Activated T-helper 17 cell treated with anti-CD3 and anti-CD28 coated beads, Interleukin-2, amount 50 U/mL, for 72 hours (primary cell): ENCODE results near the gene TFF1. TPM values are rescaled to one million over a fixed set of nuclear protein-coding genes. Genes with fewer than 3 reads are reported as not detected.
A peak's percentile ranks its signal among the peaks of the same experiment; 100 is the strongest.

Experiments used
- ATAC-seq: fragments of 150-1000 bp; cut with Tn5 transposase; replicated peaks from 2 replicates; pipeline ENCODE4 v1.10.0; 2021; ENCODE audit warnings: mild to moderate bottlenecking, moderate library complexity
- H3K27ac Mint-ChIP-seq: one replicate; pipeline ENCODE4 v1.8.0; 2022; ENCODE audit warnings: mixed read lengths
- H3K27me3 Mint-ChIP-seq: one replicate; pipeline ENCODE4 v1.8.0; 2022; ENCODE audit warnings: mixed read lengths
- H3K36me3 Mint-ChIP-seq: one replicate; pipeline ENCODE4 v1.8.0; 2022; ENCODE audit warnings: low read depth, mild to moderate bottlenecking, mixed read lengths
- H3K4me1 Mint-ChIP-seq: one replicate; pipeline ENCODE4 v1.8.0; 2022; ENCODE audit warnings: mixed read lengths
- H3K4me3 Mint-ChIP-seq: one replicate; pipeline ENCODE4 v1.8.0; 2022; ENCODE audit warnings: mild to moderate bottlenecking, mixed read lengths
- H3K9me3 Mint-ChIP-seq: one replicate; pipeline ENCODE4 v1.8.0; 2022; ENCODE audit warnings: mixed read lengths
- total RNA-seq, 2 donors: library from RNA; stranded (reverse); gene quantifications; one replicate each; pipeline ENCODE4 v1.2.3, GENCODE V29; 2022

Gene TFF1
- total RNA-seq, 2 donors from 2014 or later = not detected

DNA sequence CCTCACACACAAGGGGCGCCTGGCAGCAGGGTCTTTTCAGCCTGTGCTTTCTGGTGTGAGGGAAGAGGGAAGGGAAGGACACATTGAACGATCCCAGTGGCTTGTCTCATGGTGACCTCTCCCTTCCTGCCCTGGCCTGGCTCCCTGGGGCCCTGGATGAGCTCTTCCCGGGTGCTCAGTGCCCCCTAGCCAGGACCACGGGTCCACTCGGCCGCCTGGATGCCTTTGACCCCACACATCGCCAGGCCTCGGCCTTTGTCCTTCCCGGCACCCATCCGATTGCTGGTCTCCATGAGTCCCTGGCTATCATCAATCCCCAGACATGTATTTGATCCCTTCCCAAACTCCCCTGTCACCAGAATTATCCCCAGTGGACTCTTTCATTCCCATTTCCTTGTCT, 45.1 kb downstream of the TFF1 start:
- Mint-ChIP-seq H3K4me1 (no peaks in the 10 kb centered on the region), H3K4me3 (no peak overlapping the region), H3K27me3 (peaks cover 7% of the 10 kb centered on the region), H3K27ac (no peak overlapping the region), H3K9me3 (no peaks in the 10 kb centered on the region), H3K36me3 (no peaks in the 10 kb centered on the region)
- ATAC-seq = no peak

DNA sequence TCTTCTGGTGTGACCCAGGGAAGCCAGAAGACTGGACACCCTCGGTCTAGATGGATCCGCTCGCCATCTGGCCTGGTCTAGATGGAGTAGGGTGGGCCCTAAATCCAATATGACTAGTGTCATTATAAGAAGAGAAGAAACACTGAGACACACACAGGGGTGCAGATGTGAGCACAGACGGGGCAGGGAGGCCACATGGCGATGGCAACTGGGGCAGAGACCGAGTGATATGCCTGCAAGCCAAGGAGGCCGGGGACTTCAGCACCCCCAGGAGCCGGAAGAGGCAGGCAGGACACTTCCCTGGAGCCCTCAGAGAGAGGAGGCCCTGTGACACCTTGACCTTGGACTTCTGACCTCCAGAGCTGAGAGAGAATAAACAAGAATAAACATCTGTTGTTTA, 45.5 kb downstream of the TFF1 start:
- no peaks in the 10 kb centered on the region for H3K9me3 Mint-ChIP-seq
- no peaks in the 10 kb centered on the region for H3K36me3 Mint-ChIP-seq
- H3K4me1 Mint-ChIP-seq = no peaks in the 10 kb centered on the region
- H3K4me3 Mint-ChIP-seq = no peak overlapping the region
- H3K27me3 Mint-ChIP-seq = peaks cover 7% of the 10 kb centered on the region
- H3K27ac Mint-ChIP-seq = no peak overlapping the region
- ATAC-seq = no peak

DNA sequence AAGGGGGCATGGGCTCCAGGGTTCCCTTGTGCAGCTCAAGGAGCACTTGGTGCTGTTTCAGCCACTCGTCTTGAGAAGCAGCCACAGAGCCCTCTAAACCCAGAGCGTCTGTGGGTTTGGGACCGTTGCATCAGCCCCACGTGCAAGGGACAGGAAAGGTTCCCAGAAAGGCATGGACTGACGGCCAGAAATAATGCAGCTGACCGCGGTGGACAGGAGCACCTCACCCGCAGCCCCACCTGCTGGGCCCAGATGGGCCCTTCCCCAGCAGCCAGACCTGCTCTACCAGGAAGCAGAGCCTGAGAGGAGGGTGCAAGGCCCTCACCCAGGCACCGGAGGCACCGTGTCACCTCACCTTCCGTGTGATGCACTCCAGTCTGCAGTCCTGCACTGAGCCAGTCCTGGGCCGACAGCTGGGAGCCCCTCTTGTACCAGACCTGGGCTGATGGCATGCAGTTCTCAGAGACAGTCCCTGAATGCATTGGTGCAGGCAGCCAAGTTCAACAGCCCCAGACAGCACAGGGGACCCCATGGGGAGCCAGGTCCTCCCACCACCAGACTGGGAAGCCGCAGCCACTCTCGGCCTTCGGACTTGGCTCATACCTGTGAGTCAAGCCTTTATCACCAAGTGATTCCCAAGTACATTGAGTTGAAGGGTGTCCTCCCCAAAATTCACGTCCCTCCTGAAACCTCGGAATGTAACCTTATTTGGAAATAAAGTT, 46.3 kb downstream of the TFF1 start:
- H3K27me3 Mint-ChIP-seq = peaks cover 4% of the 10 kb centered on the region

DNA sequence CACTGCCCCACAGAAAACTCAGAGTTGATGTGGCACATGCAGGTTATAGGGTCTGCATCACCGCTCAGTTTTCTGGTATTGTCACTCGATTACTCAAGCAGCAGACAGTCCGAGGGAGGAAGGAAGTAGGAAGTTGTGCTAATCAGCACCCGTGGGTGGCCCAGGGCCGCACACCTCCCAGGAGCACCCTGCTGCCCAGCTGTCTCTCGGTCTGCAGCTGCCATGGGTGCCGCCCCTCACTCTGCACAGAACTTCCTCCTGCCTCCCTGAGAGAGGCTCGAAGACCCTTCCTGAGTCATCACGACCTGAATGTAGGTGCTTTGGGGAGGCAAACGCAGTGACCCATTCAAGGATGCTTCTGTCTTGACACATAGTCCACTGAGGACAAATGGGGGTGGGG, 47.0 kb downstream of the TFF1 start:
- Mint-ChIP-seq H3K4me1 (no peaks in the 10 kb centered on the region), H3K27me3 (peaks cover 4% of the 10 kb centered on the region), H3K9me3 (no peaks in the 10 kb centered on the region), H3K27ac (no peak overlapping the region), H3K4me3 (no peak overlapping the region), H3K36me3 (no peaks in the 10 kb centered on the region)
- ATAC-seq = peak; percentile 37

More for the DNA sequence above, 46.3 kb downstream of the TFF1 start:
- no peak overlapping the region for H3K27ac Mint-ChIP-seq
- H3K36me3 Mint-ChIP-seq = no peaks in the 10 kb centered on the region
- no peaks in the 10 kb centered on the region for H3K4me1 Mint-ChIP-seq
- H3K9me3 Mint-ChIP-seq = no peaks in the 10 kb centered on the region
- no peak overlapping the region for H3K4me3 Mint-ChIP-seq
- ATAC-seq = no peak

DNA sequence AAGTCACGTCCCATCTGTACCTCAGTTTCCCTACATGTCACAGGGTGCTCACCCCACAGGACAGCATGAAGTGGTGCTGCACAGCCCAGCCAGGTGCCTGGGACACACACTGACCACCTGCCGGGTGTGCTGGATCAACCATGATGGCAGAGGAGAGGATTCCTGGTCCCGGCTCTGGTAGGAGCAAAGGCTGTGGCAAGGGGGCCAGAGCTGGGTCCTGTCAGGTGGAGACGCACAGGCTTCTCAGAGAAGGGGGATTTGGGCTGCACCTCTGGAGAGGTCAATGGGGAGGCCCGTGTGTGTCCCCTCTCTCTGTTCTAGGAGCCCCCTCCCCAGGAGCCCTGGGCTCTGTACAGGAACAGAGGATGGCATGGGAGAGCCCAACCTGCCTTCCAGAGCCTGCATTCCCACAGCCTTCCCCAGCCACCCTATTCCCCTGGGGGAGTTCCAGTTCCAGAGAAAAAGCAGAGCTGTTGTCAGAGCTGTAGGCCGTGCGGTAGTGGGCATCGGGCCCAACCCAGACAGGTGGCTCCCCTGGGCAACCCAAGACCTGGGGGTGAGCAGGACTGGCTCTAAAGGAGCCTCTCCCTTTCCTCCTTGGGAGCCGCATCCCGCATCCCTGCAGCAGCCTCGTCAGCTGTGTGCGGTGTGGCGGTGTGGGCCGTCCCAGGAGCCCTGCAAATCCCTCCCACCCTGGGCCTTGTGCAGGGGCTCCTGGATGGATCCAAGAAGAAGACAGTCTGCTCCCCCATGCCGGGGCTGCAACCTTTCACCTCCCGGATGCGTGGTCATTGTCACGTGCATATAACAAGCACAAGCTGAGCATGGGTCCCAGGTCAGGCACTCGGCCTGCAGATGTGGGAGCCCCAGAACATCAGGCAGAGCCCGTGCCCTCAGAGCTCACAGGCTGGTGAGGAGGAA, 48.2 kb downstream of the TFF1 start:
- Mint-ChIP-seq H3K4me1 (no peaks in the 10 kb centered on the region), H3K36me3 (no peaks in the 10 kb centered on the region), H3K27ac (no peak overlapping the region), H3K4me3 (no peak overlapping the region), H3K9me3 (no peaks in the 10 kb centered on the region), H3K27me3 (peaks cover 4% of the 10 kb centered on the region)
- ATAC-seq = no peak

DNA sequence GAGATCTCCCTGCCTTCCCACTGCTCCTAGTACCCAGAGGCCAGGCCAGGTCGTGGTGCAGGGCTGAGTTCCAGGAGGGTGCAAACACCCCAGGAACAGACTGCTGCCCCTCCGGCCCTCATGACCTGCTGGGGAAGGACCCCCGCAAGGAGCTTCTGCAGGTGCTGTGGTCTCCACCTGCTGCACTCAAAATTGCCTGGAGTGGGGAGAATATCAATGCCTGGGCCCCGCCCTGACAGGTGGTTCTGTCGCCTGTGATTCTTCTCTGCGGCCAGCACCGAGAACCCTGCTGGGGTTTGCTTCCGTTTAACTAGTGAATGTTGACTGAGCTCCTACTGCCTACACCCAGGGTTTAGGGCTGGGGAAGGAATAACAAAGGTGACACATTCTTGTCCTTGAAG, 49.0 kb downstream of the TFF1 start:
- Mint-ChIP-seq H3K27me3 (no peaks in the 10 kb centered on the region), H3K27ac (no peak overlapping the region), H3K4me1 (no peaks in the 10 kb centered on the region), H3K4me3 (no peak overlapping the region), H3K36me3 (no peaks in the 10 kb centered on the region), H3K9me3 (no peaks in the 10 kb centered on the region)
- ATAC-seq = no peak

DNA sequence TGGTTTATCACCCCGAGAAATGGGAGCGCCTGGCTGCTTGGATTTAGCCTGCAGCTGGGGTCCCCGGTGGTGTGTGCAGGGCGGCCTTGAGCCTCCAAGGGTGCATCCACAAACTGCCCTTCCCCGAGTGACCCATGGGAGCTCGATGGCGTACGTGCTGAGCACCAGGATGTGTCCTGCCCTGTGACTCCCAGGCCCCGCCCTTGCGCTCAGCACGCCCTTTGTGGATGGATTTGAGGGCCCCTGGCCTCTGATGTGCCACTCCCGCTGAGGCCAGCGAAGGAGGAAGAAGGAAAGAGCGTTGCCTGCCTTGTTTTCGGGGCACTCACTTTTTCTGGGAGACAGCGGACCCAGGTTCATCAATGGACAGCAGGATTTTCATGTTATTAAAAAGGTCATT, 49.4 kb downstream of the TFF1 start:
- H3K36me3 Mint-ChIP-seq = no peaks in the 10 kb centered on the region
- no peaks in the 10 kb centered on the region for H3K27me3 Mint-ChIP-seq
- no peak for ATAC-seq
- H3K4me1 Mint-ChIP-seq = no peaks in the 10 kb centered on the region
- H3K4me3 Mint-ChIP-seq = no peak overlapping the region
- no peaks in the 10 kb centered on the region for H3K9me3 Mint-ChIP-seq
- no peak overlapping the region for H3K27ac Mint-ChIP-seq

DNA sequence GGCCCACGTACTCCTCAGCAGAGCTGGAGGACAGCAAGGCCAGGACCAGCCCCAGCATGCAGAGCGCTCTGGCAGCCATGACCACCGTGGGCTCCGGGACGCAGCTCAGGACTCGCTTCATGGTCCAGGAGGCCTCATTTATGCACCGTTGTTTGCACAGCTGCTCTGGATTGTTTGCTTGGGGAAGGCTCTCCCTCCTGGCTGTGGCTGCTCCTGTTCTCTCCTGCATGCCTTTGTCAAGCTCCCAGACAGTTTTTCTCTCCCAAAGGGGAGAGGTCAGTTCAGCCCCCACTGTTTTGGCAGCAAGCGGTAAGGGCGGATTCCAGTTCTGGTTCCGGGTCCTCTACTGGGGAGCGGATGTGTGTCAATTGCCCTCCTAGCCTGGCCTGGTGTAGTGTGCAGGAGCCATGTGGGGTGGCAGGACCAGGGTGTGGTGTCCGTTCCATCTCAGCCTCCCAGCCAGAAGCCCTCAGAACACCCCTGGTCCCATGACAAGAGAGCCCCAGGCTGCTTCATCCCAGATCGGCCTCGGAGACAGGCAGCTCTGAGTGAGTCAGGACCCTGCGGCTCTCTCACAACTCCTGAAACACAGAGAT, 50.9 kb downstream of the TFF1 start, which contains the start of gene TFF3:
Gene TFF3, minus strand, starts transcription at position 114 of the 596 bp plus-strand sequence. Its CDS starts 35 bp downstream, at position 79.
- Mint-ChIP-seq H3K36me3 (no peaks in the 10 kb centered on the region), H3K4me1 (no peaks in the 10 kb centered on the region), H3K9me3 (no peaks in the 10 kb centered on the region), H3K4me3 (no peak within 1 kb of the TSS), H3K27ac (no peak within 1 kb of the TSS), H3K27me3 (no peaks in the 10 kb centered on the region)
- ATAC-seq = no peak

DNA sequence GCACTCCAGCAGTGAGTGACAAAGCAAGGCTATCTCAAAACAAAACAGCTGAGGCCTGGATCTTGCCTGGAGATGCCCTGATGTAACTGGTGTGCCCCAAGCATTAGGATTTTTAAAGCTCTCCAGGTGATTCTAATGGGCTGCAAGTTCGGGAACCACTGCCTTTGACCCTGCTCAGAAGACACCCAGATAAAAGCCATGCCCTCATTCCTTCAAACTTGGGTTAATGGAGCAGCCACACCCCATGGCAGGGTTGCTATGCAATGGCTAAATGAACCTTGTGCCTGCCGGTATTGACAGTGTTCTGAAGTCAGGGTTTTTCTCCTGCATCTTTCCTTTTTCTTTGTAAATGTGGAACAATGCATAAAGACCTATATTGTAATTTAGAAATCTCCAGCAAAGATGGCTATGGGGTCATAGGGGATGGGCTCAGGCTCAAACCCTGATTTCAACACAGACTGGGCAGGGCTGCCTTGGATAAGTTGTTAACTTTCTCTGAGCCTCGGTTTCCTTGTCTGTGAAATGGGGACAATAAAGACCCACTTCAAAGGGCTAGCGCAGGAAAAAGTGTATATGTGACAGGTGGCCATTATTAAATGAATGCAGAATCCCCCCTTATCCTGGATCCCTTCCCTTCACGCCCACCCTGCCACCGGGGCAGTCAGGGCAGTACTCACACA, 51.6 kb downstream of the TFF1 start:
- Mint-ChIP-seq H3K4me3 (no peak overlapping the region), H3K27me3 (no peaks in the 10 kb centered on the region), H3K4me1 (no peaks in the 10 kb centered on the region), H3K36me3 (no peaks in the 10 kb centered on the region), H3K9me3 (no peaks in the 10 kb centered on the region), H3K27ac (no peak overlapping the region)
- ATAC-seq = no peak

DNA sequence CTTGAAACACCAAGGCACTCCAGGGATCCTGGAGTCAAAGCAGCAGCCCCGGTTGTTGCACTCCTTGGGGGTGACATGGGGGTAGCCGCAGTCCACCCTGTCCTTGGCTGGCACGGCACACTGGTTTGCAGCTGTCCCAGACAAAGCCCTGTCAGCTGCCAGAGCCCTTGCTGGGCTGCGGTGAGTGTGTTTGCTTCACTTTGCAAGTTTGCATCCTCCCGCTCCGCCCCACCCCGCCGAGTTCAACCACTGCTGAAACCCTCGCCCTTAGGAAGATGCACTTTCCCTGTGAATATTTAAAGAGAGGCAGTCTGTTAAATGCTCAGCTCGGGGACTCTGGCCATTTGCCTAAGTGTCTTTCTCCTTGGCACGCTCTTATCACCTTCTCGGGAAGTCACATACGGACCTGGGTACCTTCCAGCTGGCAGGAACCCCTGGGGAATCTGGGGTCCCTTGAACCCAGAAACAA, 52.8 kb downstream of the TFF1 start:
- Mint-ChIP-seq H3K36me3 (no peaks in the 10 kb centered on the region), H3K4me3 (no peak overlapping the region), H3K27ac (no peak overlapping the region), H3K27me3 (no peaks in the 10 kb centered on the region), H3K4me1 (no peaks in the 10 kb centered on the region), H3K9me3 (no peaks in the 10 kb centered on the region)
- no peak for ATAC-seq

DNA sequence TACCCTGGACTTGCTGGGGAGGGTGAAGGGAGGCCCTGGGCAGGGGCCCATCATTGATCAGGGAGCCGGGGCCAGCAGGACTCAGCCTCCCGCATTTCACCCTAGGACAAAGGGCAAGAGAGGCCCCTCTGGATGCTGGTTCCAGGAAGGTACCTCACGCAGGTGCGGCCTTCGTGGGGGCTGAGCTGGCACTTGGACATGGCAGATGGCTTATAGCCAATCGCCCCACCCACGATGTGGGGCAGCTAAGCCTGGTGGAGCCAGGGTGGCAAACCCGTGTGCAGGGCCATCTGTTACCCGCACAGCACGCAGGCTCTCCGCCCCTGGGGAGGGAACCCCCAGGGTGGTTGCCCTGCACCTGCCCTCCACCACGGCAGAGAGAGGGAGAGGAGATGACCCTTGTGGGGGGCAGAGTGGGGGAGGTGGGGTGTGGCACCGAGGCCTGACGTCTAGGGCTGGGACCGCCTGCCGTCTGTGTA, 53.7 kb downstream of the TFF1 start:
- ATAC-seq = no peak

More for the DNA sequence above, 53.7 kb downstream of the TFF1 start:
- H3K4me3 Mint-ChIP-seq = no peak overlapping the region
- H3K4me1 Mint-ChIP-seq = no peaks in the 10 kb centered on the region
- no peaks in the 10 kb centered on the region for H3K9me3 Mint-ChIP-seq
- no peaks in the 10 kb centered on the region for H3K36me3 Mint-ChIP-seq
- H3K27me3 Mint-ChIP-seq = no peaks in the 10 kb centered on the region
- H3K27ac Mint-ChIP-seq = no peak overlapping the region
